DLD1 (cell line): ENCODE data around the gene MAN2B2.
"Not testable (repeated sequence)": the region's sequence is repeated elsewhere in the genome, so short reads cannot be mapped to it uniquely, and the experiment has no call there.

Source experiments
- in situ Hi-C: cut with HindIII; loops from 2 replicates; pipeline ENCODE4 v1.10.0; 2017; ENCODE audit warnings: low sequenced_read_pairs

The MAN2B2 gene

DNA sequence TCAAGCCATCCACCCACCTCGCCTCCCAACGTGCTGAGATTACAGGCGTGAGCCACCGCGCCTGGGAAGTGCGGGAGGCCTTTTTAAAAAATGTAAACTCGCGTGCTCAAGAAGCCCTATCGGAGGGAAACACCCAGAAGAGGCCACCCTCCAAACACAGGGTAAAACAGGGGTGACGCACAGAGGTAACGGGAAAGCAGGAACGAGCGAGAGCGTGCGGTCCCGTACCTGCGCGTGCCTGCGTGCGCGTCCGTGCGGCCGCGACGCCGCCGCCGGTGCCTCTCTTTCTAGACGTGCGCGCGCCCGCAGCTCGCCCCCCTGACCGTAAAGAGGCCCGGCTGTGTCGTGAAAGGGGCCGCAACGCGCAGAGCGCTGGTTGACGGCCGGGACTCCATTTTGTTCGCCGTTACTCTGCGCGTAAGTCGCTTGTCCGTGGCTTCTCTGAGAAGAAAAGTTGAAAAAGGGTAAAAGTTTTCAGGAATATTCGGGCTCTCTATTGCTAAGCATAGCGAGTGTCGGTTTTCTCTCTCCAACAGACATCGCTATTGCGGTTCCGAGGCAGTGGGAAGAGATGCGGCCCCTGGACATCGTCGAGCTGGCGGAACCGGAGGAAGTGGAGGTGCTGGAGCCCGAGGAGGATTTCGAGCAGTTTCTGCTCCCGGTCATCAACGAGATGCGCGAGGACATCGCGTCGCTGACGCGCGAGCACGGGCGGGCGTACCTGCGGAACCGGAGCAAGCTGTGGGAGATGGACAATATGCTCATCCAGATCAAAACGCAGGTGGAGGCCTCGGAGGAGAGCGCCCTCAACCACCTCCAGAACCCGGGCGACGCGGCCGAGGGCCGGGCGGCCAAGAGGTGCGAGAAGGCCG, 65.5 kb downstream of the MAN2B2 start, which contains the start of gene MRFAP1:
TSS of gene MRFAP1 (plus strand) at position 394 of the 872 bp plus-strand sequence. CDS start at position 572, 178 bp downstream.
- in situ Hi-C loops, result no loop called here

GRCh38 chr4:6641164-6641970, 66.4 kb downstream of the MAN2B2 start:
- in situ Hi-C loops, result no loop called here

DNA sequence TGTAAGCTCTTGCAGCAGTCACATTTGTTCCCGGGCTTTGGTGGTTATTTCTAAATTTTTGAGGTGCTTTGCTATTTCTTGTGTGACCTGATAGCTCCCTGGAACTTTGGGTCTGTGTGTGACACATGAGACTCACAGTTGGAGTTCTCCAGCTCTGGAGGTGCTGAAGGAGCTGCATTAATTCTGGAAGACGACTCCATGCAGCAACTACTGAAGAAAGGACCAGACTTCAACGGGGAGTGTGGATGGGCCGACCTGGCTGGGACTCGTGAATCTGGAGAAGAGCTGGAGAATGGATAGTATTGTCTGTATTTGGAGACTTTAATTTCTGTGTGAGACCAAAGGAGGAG, 67.0 kb downstream of the MAN2B2 start:
- in situ Hi-C loops, result no loop called here

GRCh38 chr4:6643141-6643847, 68.3 kb downstream of the MAN2B2 start:
- in situ Hi-C loops, result no loop called here

GRCh38 chr4:6644792-6645530, 70.0 kb downstream of the MAN2B2 start:
- in situ Hi-C loops, result no loop called here

GRCh38 chr4:6647169-6647568, 72.2 kb downstream of the MAN2B2 start:
- in situ Hi-C loops, result no loop called here

DNA sequence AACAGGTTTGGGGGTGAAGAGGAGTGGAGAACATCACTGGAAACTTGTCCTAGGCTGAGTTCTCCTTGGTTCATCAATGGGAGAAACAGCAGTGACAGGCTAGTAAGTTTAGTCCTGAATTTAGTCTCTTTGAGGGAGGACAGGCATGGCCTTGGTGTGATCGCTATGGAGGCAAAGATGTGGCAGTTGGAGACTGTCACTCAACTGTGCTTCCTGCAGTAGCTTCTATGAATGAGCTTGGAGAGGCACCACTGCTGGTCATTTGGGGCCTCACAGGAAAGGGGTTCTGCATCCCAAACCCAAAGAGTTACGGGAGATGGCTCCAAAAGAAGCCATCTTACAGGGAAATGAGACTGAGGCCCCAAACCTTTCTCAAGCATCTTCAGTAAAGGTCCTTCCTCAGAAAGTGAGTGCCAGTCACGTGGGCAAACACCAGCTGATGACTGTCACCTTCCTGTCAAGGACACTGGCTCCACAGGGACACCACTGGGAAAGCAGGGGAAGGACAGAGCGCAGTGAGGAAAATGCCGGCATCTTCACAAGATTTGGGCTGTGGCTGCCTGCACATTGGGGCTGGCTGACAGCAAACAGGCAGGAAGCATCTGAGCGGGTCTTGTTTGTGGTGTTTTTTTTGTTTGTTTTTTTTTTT, 72.7 kb downstream of the MAN2B2 start:
- in situ Hi-C loops, result no loop called here

GRCh38 chr4:6649216-6649615, 74.2 kb downstream of the MAN2B2 start:
- in situ Hi-C loops, result no loop called here

- in situ Hi-C loops, result not testable (repeated sequence)
These were observed 79.2 kb downstream of the MAN2B2 start for GRCh38 chr4:6654211-6654610.

DNA sequence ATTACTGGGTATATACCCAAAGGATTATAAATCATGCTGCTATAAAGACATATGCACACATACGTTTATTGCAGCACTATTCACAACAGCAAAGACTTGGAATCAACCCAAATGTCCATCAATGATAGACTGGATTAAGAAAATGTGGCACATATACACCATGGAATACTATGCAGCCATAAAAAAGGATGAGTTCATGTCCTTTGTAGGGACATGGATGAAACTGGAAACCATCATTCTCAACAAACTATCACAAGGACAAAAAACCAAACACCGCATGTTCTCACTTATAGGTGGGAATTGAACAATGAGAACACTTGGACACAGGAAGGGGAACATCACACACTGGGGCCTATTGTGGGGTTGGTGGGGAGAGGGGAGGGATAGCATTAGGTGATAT, 80.3 kb downstream of the MAN2B2 start:
- in situ Hi-C loops, result not testable (repeated sequence)

DNA sequence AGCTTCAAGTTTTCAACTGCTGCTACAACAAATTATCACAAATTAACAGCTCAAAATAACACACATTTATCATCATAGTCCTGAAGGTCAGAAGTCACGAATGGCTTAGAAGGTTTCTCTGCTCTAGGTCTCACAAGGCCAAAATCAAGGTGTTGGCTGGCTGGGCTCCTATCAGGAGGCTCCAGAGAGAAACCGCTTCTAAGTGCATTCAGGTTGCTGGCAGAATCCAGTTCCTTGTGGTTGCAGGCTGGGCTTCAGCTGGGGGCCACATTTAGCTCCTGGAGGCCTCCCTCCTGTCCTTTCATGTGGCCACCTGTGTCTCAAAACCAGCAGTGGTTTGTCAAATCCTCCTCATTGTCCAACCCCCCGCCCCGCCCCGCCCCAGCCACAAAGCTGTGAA, 80.9 kb downstream of the MAN2B2 start:
- in situ Hi-C loops, result no loop called here

DNA sequence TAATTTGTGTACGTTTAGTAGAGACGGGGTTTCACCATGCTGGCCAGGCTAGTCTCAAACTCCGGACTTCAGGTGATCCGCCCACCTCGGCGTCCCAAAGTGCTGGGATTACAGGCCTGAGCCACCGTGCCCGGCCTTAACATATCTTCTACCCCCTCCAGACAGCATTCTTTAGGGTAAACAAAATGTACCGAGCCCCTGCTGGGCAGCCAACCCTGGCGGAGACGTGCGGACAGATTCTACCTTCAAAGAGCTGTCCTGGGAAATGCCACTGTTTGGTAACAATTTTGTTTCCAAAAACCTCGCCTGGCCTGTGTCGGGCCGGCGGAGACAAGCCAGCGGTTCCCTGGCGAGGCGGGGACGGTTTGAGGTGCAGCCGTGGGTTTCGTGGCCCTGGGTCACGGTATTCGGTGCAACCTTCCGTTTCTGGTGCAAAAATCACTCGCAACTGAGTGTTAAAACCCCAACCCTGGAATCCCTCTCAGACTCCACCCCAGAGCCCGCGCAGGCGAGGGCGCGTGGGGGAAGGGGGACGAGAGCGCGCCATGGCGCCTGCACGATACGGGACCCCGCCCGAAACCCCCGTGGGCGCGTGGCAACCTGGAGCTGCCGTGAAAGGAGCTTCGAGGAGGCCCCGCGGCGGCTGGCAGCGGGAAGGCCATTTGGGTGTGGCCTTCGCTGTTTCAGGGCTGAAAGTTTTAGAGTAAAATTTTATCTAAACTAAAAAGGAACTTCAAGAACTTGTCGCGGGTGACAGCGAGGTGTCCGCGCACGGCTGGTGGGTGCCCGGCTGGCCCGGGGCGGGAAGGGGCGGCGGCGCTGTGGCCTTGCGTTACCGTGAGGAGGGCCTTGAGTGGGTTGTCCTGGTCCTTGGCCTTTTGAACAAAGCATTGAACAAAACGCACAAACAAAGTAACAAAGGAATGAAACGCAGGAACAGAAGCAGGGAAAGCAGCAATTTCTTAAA, 82.5 kb downstream of the MAN2B2 start:
- in situ Hi-C loops, result no loop called here

DNA sequence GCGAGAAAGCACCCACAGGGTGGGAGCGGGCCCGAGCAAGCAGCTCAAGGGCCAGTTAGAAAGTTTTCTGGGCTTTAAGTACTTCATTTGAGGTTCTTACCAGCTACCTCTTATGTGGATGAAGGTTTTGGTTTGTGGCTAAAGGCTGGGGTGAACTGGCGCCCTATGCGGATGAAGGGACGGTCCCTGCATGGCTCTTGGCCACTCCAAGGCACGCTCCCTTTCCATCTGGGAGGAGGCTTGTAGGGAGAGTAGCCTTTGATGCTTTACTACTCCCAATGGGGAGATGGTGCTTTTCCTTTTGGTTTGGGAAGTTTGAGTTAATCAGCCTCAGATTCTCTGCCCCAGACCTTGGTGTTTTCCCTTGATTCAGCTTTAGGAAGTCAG, 83.2 kb downstream of the MAN2B2 start:
- in situ Hi-C loops, result no loop called here

GRCh38 chr4:6658597-6659075, 83.6 kb downstream of the MAN2B2 start:
- in situ Hi-C loops, result no loop called here

- in situ Hi-C loops, result loop anchor here (10.0 kb wide), 1 partner anchor 55 kb away; no protein-coding TSS in a partner anchor
These were observed 84.9 kb downstream of the MAN2B2 start for GRCh38 chr4:6659897-6660296.

DNA sequence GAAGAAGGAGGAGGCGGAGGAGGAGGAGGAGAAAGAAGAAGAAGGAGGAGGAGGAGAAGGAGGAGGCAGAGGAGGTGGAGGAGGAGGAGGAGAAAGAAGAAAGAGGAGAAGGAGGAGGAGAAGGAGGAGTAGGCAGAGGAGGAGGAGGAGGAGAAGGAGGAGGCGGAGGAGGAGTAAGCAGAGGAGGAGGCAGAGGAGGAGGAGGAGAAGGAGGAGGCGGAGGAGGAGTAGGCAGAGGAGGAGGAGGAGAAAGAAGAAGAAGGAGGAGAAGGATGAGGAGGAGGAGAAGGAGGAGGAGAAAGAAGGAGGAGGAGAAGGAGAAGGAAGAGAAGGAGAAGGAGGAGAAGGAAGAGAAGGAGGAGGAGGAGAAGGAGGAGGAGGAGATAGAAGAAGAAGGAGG, 85.4 kb downstream of the MAN2B2 start:
- in situ Hi-C loops, result loop anchor here (10.0 kb wide), 1 partner anchor 56 kb away; no protein-coding TSS in a partner anchor

DNA sequence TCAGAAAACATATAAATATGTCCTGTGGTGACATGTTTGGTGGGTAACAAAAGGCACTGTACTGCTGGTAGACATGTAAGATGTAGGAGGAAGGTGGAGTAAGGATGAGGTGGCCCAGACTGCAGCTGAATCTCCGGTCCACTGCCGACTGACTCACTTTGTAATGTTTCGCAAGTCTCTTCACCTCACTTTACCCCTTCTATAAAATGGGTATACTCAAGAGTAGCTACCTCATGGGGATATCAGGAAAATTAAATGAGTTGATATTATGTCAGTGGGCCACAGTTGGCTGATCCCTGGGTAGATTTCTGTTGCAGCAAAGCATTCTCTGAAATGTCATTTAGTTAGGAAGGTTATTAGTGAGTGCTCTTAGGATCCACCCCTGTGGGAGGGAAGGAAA, 87.6 kb downstream of the MAN2B2 start:
- in situ Hi-C loops, result loop anchor here (10.0 kb wide), 1 partner anchor 58 kb away; no protein-coding TSS in a partner anchor

- in situ Hi-C loops, result loop anchor here (10.0 kb wide), 1 partner anchor 59 kb away; no protein-coding TSS in a partner anchor
These were observed 88.8 kb downstream of the MAN2B2 start for GRCh38 chr4:6663596-6664393.
